NCI-H82 treated with DMSO at 0.1 percent for 48 hours (cell line): ENCODE measurements around the gene TCAP.

Experiments
- DNase-seq: peaks from one replicate; lab custom pipeline; 2025; ENCODE audit not compliant: unreplicated experiment; lab: John Stamatoyannopoulos, UW

The TCAP gene

DNA sequence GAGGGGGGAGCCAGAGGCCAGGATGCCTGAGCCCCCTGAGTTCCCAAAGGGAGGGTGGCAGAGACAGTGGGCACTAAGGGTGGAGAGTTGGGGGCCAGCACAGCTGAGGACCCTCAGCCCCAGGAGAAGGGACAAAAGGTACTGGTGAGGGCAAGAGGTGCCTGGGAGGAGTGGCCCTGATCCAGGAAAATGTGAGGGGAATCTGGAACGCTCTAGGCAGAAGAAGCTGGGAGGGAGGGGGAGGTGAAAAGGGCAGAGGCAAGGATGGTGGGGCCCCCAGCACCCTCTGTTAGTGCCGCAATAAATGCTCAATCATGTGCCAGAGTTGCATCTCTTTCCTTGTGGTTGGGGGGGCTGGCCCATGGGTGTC is 1.1 kb downstream of the TCAP start:
- DNase-seq, result no peak

DNA sequence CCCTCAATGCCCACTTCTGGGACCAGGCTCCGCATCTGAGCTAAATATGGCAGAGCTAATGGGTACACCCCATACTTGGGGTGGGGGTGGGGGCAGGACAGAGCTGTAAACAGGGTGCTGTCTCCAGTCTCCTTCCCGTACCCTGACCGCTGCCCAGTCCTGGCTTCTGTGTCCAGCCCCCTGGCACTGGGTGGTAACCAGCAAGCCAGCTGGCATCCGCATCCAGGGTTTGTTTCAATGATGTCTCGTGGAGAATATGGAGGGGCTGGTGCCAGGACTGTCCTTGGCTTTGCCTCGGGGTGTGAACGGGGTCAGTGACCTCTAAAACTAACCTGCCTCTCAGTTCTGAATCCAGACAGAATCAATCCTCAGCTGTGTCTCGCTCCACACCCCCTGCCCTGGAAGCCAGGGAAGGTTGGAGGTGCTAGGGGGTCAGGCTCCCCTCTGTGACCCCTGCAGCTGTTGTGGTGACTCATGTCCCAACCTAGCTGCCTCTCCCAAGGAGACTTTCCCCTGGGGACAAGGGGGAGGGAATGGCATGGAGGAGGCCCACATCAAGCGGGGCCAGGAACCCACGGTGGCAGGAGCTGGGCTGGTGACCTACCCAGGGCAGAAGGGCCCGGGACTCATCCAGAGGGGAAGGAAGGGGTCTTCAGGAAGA is 1.6 kb downstream of the TCAP start:
- DNase-seq, result no peak

DNA sequence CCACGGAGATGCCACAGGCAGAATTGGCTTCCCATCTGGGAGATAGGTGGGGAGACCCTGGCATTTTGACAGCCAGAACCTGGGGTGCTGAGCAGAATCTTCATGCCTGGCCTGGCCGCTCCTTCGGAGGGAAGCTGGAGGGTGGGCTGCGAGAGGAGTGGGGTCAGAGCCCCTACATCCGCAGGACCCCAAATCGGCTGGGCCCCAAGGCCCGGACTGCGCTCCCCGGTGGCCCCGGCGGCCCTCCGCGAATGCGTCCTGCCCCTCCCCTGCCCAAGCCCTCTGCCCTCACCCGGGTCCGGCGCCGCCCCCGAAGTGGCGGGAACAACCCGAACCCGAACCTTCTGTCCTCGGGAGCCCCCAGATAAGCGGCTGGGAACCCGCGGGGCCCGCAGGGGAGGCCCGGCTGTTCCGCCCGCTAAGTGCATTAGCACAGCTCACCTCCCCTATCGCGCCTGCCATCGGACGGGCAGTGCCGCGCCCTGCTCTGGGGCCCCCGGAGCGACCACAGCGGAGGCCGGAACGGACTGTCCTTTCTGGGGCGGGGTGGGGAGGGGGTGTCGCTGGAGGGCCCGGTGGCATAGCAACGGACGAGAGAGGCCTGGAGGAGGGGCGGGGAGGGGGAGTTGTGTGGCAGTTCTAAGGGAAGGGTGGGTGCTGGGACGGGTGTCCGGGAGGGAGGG is 2.3 kb downstream of the TCAP start:
- DNase-seq, result peak; percentile 36

DNA sequence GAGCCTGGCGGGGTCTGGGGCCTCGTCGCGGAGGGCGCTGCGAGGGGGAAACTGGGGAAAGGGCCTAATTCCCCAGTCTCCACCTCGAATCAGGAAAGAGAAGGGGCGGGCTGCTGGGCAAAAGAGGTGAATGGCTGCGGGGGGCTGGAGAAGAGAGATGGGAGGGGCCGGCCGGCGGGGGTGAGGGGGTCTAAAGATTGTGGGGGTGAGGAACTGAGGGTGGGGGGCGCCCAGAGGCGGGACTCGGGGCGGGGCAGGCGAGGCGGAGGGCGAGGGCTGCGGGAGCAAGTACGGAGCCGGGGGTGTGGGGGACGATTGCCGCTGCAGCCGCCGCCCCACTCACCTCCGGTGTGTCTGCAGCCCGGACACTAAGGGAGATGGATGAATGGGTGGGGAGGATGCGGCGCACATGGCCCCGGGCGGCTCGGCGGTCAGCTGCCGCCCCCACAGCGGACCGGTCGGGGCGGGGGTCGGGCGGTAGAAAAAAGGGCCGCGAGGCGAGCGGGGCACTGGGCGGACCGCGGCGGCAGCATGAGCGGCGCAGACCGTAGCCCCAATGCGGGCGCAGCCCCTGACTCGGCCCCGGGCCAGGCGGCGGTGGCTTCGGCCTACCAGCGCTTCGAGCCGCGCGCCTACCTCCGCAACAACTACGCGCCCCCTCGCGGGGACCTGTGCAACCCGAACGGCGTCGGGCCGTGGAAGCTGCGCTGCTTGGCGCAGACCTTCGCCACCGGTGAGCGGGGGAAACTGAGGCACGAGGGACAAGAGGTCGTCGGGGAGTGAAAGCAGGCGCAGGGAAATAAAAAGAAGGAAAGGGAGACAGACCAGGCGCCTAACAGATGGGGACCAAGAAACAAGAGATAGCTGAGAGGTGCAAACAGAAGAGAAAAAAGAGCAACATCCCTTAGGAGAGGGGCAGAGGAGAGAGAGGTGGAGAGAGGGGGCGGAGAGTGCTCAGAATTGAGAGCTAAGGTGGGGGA is 3.1 kb downstream of the TCAP start, which contains the start of gene PNMT:
Gene PNMT (plus strand): TSS at position 509 of the 980 bp plus-strand sequence. CDS start 23 bp downstream, at position 532.
- peak; percentile 36 for DNase-seq

DNA sequence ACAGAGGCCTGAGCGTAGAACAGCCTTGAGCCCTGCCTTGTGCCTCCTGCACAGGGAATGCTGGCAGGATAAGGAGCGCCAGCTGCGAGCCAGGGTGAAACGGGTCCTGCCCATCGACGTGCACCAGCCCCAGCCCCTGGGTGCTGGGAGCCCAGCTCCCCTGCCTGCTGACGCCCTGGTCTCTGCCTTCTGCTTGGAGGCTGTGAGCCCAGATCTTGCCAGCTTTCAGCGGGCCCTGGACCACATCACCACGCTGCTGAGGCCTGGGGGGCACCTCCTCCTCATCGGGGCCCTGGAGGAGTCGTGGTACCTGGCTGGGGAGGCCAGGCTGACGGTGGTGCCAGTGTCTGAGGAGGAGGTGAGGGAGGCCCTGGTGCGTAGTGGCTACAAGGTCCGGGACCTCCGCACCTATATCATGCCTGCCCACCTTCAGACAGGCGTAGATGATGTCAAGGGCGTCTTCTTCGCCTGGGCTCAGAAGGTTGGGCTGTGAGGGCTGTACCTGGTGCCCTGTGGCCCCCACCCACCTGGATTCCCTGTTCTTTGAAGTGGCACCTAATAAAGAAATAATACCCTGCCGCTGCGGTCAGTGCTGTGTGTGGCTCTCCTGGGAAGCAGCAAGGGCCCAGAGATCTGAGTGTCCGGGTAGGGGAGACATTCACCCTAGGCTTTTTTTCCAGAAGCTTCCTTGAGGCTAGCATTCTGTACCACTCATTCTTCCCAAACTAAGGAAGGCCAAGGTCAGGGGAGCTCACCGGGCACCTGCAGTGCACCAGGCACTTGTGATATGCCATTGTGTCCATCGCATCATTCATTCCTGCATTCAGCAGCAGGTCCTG is 5.0 kb downstream of the TCAP start:
- DNase-seq, result no peak

DNA sequence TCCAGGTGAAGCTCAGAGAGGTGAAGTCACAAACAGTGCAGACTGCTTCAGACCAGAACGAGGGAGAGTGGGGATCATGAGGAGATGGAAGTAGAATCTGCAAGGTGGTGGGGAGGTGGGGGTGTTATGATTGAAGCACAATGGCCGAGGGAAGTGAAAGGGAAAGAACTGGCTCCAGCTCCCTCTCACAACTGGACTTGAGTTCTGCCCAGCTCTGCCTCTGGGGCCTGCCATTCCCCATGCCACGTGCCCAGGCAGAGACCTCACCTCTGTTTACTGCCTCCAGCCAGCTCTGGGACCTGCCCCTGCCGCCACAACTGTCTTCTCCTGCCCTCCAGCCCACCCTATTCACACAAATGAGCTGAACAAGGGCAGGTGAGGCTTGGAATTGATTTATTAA is 5.6 kb downstream of the TCAP start:
- no peak for DNase-seq

DNA sequence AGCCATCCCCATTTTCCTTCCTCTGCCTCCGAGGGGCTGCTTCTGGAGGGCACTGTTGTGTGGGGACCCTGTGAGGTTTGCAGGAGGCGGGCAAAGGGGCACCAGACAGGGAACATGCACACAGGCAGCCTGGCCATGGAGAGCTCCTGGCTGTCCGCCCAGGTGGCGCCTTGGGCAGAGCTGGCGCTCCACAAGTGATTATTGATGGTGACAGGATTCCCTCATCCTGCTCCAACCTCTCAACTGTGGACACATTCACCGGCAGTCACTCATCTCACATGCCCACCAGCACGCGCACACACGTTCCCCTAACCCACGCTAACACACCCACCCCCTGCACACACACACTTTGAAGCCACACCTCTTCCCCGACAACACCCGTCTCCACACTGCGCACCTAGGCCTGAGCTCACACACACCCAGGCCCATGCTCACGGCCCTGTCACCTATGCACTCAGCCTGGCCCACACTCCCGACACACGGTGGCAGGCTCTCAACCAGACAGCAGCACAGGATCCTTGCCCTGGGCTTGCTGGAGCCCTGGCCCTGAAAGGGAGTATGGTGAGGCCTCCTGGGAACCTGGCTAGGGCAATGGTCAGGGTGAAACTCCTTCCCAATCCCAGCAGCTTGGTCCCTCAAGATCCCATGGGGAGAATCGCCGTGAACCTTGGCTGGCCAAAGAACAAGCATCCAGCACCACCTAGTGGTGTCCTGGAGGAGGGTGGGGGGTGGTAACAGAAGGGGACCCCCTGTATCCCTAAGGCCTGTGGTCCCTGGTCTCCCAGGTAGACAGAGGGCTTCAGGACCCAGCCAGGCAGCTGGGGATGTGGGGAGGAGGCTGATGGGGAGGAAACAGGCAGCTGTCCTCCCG is 6.7 kb downstream of the TCAP start:
- peak; percentile 40 for DNase-seq

DNA sequence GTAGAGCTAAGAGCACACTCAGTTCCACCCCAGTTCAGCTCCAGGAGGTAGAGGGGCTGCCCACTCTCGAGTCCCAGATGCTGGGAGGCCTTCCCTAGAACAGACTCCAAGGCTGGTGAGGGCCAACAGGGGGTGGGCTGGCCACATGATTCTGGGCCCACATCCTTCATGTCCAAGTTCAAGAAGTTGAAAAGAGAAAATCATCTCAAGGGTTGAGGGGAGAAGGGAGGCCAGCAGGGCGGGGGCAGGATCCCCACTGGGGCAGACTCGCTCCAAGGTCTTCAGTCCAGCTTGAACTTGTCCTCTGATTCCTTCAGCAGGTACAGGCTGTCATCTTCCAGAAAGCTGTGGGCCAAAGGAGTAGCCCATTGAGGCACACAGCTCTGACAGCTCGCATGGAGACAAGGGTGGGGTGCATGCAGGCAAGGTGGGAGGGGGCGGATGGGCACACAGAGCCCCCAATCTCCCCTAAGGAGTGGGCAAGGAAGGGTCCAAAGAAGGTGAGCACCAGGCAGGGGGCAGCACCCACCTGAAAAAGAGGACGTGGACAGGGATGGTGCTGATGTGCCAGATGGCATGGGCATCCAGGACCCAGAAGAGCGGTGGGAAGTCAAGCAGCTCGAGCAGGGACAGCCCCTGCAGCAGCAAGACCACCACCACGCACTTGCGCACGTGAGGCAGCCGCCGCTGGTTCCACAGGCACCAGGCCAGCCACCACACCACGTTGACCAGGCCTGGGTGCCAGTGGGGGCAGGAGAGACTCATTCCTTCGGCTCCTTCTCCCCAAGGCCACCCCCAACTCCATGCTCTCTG is 7.6 kb downstream of the TCAP start:
- DNase-seq, result no peak

DNA sequence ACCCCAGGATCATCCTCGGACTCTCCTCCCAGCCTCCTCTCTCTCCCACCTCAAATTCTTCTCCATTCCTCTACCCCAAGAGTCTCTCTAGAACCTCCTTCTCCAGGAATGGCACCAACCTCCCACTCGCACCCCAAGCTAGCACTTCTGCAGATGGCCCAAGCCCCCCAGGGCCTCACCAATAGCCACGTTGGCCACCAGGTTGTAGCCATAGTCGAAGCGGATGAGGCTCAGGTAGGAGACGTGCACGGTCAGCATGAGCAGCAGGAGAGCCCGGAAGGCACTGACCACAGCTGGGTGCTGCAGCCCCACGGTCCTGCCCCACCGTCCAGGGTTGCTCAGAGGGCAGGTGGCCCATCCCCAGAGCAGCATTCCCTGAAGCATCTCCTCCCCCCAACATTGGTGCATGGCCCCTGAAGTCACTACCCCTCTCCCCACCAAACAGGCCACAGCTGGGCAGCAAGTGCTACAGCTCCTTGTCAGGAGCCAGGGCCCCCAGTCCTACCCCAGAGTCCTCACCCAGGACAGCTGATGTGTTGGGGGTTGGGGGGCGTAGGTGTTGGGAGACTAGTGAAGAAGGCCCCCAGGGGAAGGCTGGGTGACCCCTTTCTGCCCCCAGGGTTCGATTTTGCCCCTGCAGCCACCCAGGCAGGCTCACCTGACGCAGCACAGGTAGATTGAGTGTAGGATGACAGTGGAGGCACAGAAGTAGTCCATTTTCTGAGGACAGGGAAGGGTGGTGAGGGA is 8.4 kb downstream of the TCAP start:
- DNase-seq, result no peak

DNA sequence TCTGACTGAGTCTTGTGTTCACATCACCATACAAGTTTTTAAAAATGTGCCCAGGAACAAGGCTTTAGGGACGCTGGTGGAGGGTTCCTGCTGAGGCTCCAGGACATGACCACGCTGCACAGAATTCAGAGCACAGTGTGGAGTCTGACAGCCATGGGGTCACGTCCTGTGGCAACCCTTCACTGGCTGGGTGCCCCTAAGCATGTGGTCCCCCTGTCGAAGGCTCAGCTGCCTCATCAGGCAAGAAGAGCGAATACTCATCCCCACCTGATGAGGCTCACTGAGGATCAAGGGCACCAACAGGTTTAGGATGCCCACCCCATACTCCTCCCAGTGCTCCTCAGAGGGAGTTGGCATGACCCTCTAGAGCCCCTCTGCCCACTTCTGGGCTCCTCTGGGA is 9.0 kb downstream of the TCAP start:
- no peak for DNase-seq

DNA sequence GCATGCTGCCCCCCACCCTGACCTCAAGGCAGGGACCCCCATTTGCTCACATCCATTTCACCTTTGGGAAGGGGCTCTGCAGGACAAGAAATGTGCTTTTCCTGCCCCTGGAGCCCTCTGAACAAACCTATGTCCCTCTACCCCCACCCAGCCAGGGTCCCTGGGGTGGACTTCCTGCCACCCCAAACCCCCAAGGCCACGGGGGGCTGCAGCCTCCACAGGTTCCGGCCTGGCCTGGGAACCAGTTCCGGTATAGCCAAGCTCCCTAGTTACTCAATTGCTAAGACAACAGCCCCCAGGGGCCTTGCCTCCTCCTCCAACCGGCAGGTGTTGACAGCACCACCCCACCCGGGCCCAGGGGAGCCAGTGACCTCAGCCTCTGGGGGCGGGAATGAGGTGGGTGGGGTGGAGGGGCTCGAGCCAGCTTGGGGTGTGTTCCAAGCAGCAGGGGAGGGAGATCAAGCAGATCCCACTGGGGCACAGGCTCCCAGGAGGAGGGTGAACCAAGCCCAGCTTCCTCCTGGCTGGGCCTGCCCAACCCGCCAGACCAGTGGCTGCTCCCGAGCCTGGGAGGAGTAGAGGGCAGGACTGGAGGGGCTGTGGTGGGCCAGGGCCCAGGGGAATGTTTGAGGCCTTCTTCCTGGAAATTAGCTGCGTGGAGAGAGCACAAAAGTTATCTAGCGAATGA is 9.7 kb downstream of the TCAP start:
- DNase-seq, result peak; percentile 12

DNA sequence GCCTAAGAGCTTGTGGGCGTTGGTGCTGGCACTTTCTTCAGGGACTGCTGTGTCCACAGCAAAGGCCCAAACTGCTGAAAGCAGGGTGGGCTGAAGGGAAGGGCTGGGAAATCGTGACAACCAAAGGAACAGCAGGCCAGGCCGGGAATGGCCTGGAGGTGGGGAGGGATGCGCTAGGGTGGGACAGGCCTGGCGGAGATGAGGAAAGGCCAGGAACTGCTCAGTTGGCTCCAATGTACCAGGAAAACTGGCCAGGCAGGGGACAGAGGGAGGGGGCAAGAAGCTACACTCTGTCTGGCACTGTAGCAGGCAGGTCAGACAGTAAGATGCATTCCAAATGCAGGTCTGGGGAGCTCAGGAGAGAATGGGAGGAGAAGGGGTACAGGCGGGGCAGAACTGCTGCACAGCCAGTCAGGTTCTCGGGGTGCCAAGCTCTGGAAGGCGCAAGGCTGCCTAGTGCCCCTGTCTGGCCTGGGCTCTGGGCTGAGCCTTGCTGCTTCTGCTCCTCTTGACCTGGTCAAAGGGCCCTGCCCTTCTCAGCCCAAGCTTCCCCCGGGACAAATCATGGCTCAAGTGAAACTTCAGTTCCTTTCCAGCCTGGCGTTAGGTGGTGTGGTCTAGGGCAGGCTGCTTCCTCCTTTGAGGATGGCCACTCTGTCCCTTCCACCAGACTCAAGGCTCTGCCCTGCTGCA is 10.4 kb downstream of the TCAP start:
- DNase-seq, result no peak

DNA sequence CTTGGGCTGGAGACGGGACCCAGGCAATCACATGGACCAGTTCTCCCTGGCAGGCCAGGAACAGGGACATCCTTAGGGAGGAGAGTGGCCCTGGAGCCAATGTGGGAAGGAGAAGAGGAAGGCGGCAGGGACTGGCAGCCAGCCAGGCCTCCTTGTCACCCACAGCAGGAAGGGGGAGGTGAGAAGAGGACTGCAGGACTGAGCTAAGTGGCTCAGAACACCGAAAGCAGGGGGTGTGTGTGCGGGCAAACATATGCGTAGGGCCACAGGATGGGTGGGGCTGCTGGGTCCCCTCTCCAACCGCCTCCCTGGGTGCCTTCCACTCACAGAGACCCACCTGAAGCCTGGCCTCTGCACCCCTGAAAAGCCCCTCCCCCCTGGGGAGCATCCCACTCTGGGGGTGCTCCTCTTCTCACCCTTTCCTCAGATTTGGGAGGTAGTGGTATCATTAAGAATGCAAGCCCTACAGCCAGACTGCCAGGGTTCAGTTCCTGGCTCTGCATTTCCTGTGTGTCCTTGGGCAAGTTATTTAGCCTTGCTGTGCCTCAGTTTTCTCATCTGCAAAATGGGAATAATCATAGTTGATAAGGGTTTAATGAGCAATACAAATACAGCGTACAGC is 11.2 kb downstream of the TCAP start:
- DNase-seq, result peak; percentile 31

DNA sequence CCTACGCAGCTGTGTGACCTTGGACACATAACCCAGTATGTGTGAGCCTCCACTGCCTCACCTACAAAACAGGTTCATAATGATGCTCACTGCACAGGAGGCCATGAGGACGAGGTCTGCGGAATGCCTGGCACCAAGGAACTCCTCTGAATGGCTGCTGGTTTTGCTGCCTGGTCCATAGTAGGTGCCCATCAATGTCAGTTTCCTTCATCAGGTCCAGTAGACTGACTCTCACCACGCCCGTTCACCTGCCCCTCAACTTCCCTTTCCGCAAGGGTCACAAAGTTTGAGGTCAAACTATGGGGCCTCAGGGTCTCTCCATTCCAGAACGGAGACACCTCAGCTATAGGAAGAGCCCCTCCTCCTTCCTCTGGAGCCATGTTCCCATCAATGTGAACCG is 11.9 kb downstream of the TCAP start:
- no peak for DNase-seq

DNA sequence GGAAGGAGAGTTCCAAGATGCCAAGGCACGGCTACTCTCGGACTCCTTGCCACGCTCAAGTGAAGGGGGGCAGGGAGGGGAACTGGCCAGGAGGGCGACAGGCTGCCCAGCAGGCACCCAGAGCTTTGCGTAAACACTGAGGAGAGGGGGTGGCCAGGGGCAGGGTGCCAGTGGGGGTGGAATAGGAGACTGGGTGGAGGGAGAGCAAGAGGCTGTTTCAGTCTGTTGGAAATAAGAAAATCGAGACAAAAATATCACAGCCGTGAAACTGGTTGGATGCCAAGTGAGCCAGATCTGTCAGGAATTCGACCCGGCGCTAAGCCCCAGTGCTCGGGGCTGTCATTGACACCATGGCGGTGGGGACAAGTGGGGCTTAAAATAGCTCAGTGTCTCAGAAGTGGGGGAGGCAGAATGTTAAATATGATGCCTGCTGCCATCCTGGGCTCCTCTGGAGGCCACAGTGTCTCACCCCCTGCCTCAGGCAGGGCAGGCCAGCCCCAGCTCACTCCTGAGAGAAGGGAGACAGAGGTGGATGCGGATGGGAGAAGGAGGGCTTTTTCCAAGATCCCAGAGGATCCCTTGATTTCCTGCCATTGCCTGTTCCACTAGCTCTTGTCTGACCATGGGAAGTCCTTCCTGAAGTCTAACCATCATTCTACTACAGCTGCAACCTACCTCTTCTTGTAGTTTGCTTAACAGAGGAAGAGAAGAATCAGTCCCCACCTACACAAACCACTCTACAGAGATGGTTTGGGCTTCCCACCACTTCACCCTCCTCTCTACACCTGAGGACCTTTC is 12.6 kb downstream of the TCAP start:
- no peak for DNase-seq
